DMS79 treated with DMSO at 0.1 percent for 48 hours (cell line): ENCODE measurements around the gene TRIOBP.
"Not testable (repeated sequence)": the region's sequence is repeated elsewhere in the genome, so short reads cannot be mapped to it uniquely, and the experiment has no call there.

Experiments used
- DNase-seq: peaks from one replicate; lab custom pipeline; 2025; lab: John Stamatoyannopoulos, UW

The TRIOBP gene

DNA sequence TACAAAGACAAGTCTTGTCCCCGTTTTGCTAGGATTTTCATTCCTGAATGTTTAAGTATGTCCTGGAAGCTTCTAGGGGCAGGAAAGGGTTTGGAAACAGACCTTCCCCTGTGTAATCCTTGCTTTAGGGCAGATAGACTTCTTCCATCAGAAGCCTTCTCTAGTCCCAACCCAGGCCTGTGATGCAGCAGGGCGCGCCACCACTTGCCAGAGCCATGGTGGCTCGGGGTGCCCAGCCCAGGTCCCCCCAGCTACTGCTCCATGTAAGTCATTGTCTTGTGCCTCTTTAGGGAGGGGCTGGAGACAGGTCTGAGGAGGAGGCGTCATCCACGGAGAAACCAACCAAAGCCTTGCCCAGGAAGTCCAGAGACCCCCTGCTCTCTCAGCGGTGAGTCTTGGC is 6.4 kb upstream of the TRIOBP start:
- no peak for DNase-seq

DNA sequence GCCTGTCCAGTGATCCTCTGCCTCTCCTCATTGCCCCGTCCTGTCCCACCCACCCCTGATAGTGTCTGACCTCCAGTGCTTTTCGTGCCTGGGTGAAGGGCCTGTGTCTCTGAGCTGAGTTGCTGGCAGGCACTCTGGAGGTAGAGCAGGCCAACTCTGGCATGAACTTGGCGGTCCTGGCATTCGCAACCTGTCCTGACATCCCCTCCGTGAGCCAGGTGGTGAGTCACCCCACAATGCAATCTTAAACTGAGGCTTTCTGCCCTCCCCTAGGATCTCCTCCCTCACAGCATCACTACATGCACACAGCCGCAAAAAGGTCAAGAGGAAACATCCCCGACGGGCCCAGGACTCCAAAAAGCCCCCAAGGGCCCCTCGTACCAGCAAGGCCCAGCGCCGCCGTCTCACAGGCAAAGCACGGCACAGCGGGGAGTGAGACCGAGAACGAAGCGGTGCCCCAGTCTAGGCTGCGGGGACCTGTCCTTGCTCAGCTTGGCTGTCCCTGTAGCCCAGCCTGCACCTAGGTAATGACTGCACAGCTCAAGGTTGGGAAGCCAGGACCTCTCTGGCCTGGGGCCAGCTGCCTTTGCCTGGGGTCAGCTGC is 5.8 kb upstream of the TRIOBP start:
- no peak for DNase-seq

DNA sequence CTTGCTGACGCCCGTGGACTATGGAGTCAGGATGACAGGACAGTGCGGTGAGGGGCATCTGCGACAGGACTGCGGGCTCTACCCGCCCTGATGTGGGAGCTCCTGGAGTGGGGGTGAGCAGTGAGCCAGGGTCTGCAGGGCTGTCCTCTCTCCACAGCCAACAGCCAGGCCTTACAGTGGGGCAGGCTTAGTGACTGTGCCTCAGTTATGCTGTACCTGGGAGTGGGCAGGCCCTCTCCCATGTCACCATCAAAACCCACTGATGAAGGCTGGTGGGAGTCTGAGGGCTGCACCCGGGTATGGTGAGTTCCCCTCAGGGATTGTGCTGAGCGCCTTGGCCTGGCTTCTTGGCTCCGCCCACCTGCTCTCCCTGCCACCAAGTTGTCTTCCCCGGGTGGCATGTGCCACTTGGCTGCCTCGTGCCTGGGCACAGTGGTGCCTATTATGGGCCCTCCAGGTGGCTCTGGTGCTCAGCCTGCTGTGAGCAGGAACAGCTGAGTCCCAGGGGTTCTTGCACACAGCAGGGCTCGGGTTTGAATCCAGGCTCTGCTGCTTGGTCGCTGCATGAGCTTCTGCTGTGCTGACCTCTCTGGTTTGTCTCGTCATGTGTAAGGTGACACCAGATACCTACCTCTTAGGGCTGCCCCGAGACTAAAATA is 4.1 kb upstream of the TRIOBP start:
- no peak for DNase-seq

DNA sequence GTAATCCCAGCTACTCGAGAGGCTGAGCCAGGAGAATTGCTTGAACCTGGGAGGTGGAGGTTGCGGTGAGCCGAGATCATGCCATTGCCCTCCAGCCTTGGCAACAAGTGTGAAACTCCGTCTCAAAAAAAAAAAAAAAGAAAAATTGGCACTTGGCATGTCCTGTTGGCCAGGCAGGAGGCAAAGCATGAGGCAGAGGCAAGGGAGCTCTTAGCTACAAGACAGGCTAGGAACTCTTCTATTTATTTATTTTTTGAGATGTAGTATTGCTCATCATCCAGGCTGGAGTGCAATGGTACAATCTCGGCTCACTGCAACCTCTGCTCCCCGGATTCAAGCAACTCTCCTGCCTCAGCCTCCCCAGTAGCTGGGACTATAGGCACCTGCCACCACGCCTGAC is 2.7 kb upstream of the TRIOBP start:
- DNase-seq, result not testable (repeated sequence)

DNA sequence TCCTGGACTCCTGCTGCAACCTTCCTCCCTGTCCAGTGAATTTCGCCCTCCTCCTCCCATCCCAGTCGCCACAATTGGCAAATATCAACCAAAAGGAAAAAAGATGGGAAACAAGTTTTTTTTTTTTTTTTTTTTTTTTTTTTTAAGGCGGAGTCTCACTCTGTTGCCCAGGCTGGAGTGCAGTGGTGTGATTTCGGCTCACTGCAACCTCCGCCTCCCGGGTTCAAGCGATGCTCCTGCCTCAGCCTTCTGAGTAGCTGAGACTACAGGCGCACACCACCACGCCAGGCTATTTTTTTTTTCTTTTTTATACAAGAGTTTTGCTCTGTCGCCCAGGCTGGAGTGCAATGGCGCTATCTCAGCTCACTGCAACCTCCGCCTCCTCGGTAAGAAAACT is 590 bp upstream of the TRIOBP start:
- not testable (repeated sequence) for DNase-seq

DNA sequence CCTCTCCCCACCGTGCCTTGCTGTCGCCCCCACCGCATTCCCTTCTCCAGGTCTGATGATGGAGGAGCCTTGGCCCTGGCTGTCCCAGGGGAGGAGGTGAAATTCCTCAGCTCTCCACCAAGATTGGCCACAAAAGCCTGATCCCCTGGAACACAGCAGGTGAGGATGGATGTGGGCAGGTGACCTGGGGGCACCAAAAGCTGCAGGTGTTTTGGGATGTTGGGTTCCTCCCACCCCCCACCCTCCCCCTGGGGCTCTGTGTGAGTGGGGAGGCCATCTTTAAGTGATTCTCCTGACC is 639 bp downstream of the TRIOBP start:
- peak; percentile 2 for DNase-seq

DNA sequence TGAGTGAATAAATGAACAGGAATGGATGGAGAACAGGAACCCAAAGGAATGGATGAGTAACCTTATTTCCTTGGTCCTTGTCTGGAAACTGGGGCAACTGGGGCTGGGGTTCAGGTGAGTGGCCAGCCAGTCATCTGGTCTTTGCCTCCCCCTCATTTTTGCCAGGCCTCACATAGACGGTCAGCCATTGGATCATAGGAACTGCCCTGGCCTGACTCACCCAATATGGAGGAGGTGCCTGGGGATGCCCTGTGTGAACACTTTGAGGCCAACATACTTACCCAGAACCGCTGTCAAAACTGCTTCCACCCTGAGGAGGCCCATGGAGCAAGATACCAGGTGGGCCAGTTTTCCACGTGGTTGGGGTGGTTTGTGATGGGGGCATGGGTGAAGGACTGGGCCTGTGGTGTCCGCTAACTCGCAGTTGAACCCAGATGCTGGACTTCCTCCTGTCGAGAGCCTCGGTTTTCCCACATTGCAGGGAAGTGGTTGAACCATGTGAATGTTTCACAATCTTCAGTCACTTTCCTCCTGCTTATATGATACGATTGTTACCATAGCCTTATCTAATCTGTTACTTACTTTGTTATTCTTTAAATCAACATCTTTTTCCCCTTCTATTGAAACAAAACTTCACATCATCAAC is 4.4 kb downstream of the TRIOBP start:
- DNase-seq, result no peak

DNA sequence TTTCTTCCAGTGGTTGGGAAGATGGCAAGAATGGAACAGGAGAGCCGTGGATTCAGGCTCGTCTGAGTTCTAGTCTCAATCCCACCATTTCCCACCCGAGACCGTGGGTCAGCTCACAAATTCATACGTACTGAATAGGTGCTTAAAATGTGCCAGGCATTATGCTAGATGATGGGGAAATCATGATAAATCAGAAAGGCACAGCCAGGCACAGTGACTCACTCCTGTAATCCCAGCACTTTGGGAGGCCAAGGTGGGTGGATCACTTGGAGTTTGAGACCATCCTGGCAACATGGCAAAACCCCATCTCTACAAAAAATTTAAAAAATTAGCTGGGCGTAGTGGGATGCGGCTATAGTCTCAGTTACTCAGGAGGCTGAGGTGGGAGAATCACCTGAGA is 7.1 kb downstream of the TRIOBP start:
- DNase-seq, result no peak

DNA sequence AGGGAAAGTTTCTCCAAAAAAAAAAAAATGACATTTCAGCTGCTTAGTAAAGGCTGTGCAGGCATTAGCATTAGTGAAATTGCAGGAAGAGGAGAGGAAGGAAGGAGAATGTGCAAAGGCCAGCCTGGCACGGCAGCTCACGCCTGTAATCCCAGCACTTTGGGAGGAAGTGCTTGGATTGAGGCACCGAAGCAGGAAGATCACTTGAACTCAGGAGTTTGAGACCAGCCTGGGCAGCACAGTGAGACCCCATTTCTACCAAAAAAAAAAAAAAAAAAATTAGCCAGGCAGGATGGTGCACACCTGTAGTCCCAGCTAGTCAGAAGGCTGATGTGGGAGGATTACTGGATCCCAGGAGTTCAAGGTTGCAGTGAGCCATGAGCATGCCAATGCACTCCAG is 7.8 kb downstream of the TRIOBP start:
- DNase-seq, result no peak

DNA sequence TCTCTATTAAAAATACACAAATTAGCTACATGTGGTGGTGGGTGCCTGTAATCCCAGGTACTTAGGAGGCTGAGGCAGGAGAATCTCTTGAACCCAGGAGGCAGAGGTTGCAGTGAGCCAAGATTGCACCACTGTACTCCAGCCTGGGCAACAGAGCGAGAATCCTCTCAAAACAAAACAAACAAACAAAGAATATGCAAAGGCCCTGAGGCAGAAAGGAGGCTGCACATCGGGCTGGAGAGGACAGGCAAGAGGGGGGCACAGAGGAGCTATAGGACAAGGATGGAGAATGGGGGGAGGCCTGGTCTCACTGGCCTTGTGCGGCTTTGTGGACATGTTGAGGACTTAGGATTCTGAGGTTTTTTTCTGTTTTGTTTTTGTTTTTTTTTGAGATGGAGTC is 8.4 kb downstream of the TRIOBP start:
- no peak for DNase-seq

DNA sequence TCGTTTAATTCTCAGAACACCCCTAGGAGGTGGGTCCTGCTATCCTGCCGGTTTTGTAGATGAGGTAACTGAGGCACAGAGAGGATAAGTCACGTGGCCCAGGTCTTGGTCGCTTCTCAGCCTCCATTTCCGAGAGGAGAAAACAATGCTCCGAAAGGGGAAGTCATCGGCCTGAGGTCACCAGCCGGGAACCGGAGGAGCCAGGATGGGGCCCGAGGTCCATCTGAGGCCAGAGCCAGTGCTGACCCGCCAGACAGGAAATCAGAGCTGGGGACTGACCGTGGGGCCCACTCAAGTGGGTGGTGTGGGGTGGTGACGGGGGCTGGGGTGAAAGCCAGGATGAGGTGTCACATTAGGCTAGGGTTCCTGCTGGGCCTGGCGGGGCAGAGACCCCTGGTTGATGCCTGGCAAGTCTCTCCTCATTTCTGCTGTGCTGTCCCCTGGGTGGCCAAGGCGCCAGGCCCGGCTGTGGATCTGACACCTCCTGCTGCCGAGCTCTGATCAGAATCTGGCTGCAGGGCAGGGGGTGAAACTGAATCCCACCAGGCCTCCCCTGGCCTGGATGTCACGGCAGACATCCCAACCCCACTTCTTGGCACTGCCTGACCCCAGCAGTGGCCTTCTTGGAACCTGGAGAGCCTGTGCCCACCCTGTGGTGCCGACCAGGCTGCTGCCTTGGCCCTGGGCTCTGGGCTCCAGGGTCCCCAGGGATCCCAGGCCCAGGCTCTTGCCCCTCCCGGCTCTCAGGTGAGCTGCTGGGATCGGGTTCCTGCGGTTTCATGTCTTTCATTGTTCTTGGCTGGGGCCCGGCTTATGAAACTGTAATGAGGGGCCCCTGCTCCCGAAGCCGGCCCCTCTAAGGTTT is 12.0 kb downstream of the TRIOBP start:
- no peak for DNase-seq

DNA sequence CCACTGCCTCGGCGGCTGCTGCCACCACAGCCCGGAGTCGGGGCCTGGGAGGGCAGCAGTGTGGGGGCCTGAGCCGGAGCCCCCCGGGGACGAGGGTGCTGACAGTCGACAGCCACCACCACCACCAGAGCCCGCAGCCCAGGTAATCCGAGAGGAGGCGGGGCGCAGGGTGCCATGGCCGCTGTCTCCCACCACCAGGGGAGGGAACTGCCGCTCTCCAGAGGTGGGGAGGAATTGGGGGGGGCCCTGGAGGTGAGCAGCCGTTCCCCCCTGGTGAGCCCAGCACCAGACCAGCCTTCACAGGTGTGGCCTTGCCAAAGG is 12.6 kb downstream of the TRIOBP start:
- no peak for DNase-seq

DNA sequence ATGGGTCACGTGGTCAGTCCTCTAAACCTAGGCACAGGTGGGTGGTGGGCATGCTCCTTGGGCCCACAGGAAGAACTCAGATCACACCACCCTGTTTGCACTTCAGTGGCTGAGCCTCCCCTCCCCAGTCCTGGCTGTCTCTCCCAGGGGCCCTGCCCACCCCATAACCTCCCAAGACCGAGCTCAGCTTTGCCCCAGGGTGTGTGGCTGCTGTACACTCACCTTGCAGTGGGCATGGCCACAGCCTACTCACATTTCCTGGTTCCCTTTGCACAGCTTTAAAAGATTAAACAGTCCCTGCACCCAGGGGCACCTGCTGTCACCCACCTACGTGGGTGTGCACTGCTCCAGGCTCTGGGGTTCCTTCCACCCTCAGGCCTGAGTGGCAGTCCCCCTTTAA is 13.8 kb downstream of the TRIOBP start:
- DNase-seq, result no peak

DNA sequence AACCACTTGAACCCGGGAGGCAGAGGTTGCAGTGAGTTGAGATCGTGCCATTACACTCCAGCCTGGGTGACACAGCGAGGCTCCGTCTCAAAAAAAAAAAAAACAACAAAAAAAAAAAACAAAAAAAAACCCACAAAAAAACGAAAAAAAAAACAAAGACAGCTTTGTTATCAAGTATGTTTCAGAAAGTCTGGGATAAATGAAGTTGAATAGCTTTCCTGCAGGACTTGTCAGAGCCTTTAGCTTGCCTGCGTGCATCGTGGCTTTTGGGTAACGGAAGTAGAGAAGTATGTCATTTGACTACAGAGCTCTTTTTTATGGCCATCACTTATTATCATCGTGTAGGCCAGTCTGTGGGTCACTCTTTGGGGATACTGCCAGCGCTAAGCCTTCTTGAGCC is 14.6 kb downstream of the TRIOBP start:
- no peak for DNase-seq

DNA sequence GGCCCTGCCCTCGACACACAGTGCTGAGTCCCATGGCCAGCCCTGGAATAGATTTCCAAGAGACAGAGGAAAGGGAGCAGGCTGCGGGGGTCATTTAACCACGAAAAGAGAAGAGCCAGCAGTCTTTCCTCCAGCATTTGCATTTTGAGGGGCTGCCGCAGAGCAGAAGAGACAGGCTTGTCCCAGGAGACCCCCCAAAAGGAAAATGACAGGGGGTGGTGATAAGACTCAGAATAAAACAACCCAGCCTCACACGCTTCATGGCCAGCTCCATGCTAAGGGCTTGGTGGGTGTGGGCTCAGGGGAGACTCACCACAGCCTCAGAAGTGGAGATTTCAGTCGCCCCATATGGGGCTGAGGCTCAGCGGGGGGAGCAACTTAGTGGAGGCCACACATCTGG is 16.9 kb downstream of the TRIOBP start:
- no peak for DNase-seq

DNA sequence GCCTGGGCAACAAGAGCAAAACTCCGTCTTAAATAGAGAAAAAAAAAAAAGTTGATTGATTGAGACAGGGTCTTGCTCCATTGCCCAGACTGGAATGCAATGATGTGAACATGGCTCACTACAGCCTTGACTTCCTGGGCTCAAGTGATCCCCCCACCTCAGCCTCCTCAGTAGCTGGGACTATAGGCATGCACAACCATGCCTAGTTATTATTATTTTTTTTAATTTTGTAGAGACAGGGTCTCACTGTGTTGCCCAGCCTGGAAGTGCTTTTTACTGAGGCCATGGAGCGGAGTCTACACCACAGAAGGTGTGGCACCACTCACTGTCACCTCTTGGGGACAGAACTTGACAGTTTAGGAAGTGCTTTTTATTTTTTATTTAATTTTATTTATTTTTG is 17.8 kb downstream of the TRIOBP start:
- DNase-seq, result no peak

DNA sequence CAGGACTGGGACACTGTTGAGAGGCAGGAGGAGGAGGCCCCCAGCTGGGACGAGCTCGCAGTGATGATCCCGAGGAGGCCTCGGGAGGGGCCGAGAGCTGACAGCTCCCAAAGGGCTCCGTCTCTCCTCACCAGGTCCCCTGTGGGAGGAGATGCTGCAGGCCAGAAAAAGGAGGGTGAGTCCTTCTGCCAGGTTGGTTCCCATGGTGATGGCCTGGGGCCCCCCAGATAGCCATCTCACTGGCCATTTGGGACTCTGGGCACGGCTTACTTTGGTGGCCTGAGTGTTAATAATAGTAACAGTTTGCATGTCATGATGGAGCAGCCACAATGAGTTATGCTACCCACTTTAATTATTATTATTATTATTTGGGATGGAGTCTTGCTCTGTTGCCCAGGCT is 18.9 kb downstream of the TRIOBP start:
- no peak for DNase-seq

DNA sequence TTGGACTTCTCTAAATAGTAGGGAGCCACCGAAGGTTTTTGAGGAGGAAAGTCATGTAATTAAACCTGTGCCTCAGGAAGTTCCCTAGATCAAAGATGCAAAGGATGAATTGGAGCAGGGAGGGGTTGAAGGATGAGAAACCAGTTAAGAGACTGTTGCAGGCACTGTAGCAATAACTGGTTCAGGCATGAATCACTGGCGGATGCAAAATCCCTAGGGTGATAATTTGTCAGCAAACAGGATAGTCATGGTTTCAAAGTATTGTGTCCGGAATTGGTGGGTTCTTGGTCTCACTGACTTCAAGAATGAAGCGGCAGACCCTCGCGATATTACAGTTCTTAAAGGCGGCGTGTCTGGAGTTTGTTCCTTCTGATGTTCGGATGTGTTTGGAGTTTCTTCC is 19.9 kb downstream of the TRIOBP start:
- DNase-seq, result no peak

DNA sequence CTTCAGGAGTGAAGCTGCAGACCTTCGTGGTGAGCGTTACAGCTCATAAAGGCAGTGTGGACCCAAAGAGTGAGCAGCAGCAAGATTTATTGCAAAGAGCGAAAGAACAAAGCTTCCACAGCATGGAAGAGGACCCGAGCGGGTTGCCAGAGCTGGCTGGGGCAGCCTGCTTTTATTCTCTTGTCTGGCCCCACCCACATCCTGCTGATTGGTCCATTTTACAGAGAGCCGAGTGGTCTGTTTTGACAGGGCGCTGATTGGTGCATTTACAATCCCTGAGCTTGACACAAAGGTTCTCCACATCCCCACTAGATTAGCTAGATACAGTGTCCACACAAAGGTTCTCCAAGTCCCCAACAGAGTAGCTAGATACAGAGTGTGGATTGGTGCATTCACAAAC is 20.4 kb downstream of the TRIOBP start:
- DNase-seq, result not testable (repeated sequence)

DNA sequence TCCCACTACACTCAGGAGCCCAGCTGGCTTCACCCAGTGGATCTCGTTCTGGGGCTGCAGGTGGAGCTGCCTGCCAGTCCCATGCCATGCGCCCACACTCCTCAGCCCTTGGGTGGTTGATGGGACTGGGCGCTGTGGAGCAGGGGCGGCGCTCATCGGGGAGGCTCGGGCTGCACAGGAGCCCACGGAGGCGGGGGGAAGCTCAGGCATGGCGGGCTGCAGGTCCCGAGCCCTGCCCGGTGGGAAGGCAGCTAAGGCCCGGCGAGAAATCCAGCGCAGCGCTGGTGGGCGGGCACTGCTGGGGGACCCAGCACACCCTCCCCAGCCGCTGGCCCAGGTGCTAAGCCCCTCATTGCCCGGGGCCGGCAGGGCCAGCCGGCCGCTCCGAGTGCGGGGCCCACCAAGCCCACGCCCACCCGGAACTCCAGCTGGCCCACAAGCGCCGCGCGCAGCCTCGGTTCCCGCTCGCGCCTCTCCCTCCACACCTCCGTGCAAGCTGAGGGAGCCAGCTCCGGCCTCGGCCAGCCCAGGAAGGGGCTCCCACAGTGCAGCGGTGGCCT is 21.0 kb downstream of the TRIOBP start:
- DNase-seq, result not testable (repeated sequence)

DNA sequence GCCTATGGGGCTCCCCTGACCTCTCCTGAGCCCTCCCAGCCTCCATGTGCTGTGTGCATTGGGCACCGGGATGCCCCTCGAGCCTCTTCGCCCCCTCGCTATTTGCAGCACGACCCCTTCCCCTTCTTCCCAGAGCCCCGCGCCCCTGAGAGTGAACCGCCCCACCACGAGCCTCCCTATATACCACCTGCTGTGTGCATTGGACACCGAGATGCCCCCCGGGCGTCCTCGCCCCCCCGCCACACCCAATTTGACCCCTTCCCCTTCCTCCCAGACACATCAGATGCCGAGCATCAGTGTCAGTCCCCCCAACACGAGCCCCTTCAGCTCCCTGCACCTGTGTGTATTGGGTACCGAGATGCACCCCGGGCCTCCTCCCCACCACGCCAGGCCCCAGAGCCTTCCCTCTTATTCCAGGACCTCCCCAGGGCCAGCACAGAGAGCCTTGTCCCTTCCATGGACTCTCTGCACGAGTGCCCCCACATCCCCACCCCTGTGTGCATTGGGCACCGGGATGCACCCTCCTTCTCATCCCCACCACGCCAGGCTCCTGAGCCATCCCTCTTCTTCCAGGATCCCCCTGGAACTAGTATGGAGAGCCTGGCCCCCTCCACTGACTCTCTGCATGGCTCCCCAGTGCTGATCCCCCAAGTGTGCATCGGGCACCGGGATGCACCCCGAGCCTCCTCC is 28.8 kb downstream of the TRIOBP start:
- DNase-seq, result no peak

DNA sequence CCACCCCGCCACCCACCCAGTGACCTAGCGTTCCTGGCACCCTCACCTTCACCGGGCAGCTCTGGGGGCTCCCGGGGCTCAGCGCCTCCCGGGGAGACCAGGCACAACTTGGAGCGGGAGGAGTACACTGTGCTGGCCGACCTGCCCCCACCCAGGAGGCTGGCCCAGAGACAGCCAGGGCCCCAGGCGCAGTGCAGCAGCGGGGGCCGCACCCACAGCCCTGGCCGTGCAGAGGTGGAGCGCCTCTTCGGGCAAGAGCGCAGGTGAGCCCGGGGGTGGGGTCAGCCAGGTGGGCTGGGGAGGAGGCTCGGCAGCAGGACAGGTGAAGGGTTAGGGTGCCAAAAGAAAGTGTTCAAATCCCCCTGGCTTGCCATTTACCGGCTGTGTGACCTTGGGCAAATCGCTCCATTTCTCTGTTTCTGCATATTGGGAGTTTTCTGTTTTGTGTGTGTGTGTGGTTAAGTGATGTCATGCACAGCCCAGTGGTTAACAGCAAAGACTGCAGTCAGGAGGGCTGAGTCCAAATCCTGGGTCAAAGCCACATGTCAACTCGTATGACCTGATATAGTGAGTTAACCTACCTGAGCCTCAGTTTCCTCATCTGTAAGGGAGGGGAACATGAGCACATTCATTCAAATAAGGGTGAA is 29.5 kb downstream of the TRIOBP start:
- DNase-seq, result no peak
